COR-L47 (cell line): ENCODE results near the gene AP4M1.

Experiments
- DNase-seq: peaks from one replicate; lab custom pipeline; 2025; lab: John Stamatoyannopoulos, UW

Gene AP4M1

GRCh38 chr7:100087055-100087750 lies 14.2 kb upstream of the AP4M1 start:
- no peak for DNase-seq

- DNase-seq = no peak
These were observed 13.3 kb upstream of the AP4M1 start for GRCh38 chr7:100088095-100088620.

GRCh38 chr7:100088621-100089457 lies 12.6 kb upstream of the AP4M1 start, which contains the start of gene COPS6:
TSS of gene COPS6 (plus strand) at chr7:100088969. CDS start at chr7:100088991, 22 bp downstream.
- DNase-seq = peak; percentile 73

- no peak for DNase-seq
These were observed 11.8 kb upstream of the AP4M1 start for GRCh38 chr7:100089458-100090196.

GRCh38 chr7:100090527-100091410 lies 10.7 kb upstream of the AP4M1 start:
- no peak for DNase-seq

- no peak for DNase-seq
These were observed 9.8 kb upstream of the AP4M1 start for GRCh38 chr7:100091411-100092181.

- no peak for DNase-seq
These were observed 8.4 kb upstream of the AP4M1 start for GRCh38 chr7:100093054-100093453.

GRCh38 chr7:100093498-100093897 lies 7.9 kb upstream of the AP4M1 start:
- no peak for DNase-seq

- no peak for DNase-seq
These were observed 7.4 kb upstream of the AP4M1 start for GRCh38 chr7:100093925-100094486.

- DNase-seq = no peak
These were observed 6.2 kb upstream of the AP4M1 start for GRCh38 chr7:100095289-100095688.

- no peak for DNase-seq
These were observed 5.7 kb upstream of the AP4M1 start for GRCh38 chr7:100095704-100096103.

- no peak for DNase-seq
These were observed 2.5 kb upstream of the AP4M1 start for GRCh38 chr7:100098913-100099312.

GRCh38 chr7:100099452-100099851 lies 2.0 kb upstream of the AP4M1 start:
- DNase-seq = no peak

GRCh38 chr7:100100420-100101015 lies 925 bp upstream of the AP4M1 start:
- peak; percentile 94 for DNase-seq

GRCh38 chr7:100102950-100103840 lies 1.8 kb downstream of the AP4M1 start:
- no peak for DNase-seq

GRCh38 chr7:100105534-100105933 lies 4.1 kb downstream of the AP4M1 start:
- DNase-seq = no peak

- DNase-seq = no peak
These were observed 5.2 kb downstream of the AP4M1 start for GRCh38 chr7:100106633-100107032.

- DNase-seq = no peak
These were observed 5.8 kb downstream of the AP4M1 start for GRCh38 chr7:100107125-100107737.
